ENCODE results near the gene VPS41. TPM values are rescaled to one million over a fixed set of nuclear protein-coding genes. Genes with fewer than 3 reads are reported as not detected.

The VPS41 gene
- polyA plus RNA-seq, 3 donors: 10.6 to 14.6 (median 11.8) TPM

DNA sequence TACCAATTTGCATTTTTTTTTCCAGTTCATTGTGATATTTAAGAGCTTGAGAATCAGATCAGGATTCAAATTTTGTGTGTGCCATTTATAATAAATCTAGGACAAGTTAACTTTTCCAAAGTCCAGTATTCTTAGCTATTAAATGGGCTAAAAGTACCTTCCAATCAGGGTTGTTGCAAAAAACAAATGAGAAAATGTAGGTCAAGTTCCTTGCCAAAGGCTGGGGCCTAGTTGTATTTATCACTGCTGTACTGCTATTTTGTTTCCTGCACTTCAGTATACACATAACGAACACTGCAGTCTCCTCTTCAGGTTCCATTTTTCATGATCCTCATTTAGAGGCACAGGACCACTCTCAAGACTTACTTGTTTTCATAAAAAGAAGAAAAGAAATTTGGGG lies 7.4 kb upstream of the VPS41 start:
- 77 to 83% (median 83%) methylated on average over 1 of the region's 1 CpG for WGBS, 3 donors

DNA sequence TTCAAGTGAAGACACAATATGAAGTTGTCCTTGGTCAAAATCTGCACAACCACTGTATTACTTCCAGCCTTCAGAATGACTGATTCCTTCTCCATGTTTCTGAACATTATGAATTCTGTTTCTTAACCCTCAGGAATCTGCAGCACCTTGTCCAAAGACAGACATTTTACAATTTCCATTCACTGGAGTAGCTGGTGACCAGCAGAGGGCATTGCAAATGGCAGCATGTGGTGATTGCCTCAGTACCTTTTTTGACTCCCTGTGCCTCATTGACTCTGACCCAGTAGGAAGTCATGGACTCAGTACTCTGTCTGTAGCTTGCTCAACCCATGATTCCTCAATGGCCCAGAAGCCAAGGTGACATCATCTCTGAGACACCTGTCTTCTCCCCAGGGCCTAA lies 879 bp upstream of the VPS41 start:
- H3K27ac ChIP-seq (ENCODE audit: low read depth, low read length): no peak overlapping the region

More for the DNA sequence above, 7.4 kb upstream of the VPS41 start:
- no peak overlapping the region for H3K27ac ChIP-seq (ENCODE audit: low read depth, low read length)

DNA sequence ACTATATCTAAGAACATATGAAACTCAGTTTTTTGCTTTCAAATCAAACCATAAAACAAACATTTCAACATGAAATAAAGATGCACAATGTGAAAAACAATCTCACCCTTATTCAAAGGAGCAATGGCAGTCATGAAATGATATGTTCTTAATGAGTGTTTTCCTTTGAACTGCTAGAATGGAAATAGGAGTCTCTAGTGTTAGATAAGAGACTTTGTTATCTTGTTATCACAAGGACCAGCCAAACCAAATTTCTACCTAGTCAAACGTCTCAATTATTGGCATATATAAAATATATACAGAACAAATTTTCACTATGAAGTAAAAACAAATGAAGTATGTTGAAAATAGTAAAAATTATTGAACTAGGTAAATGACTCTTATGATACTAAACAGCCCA lies 1.2 kb downstream of the VPS41 start:
- H3K27ac ChIP-seq (ENCODE audit: low read depth, low read length): no peak overlapping the region
- 19 to 36% (median 28%) methylated on average over 1 of the region's 1 CpG for WGBS, 3 donors

DNA sequence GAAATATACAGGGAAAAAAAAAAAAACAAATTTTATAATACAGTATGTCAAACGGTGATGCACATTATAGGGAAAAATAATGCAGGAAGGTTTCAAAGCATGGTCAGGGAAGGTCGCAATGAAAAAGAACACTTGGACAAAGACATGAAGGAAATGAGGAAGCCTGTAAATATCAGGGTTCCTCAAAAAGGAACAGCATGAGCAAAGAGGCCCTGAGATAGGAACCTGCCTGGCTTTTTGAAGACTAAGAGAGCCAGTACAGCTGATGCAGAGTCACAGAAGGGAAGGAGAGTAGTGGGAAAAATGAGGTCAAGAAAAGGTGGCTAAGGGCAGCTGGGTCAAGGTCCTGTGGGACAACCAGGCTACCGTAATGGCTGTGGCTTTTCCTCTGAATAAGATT lies 1.9 kb downstream of the VPS41 start:
- 67 to 78% (median 74%) methylated on average over 3 of the region's 3 CpGs for WGBS, 3 donors
- no peak overlapping the region for H3K27ac ChIP-seq (ENCODE audit: low read depth, low read length)

DNA sequence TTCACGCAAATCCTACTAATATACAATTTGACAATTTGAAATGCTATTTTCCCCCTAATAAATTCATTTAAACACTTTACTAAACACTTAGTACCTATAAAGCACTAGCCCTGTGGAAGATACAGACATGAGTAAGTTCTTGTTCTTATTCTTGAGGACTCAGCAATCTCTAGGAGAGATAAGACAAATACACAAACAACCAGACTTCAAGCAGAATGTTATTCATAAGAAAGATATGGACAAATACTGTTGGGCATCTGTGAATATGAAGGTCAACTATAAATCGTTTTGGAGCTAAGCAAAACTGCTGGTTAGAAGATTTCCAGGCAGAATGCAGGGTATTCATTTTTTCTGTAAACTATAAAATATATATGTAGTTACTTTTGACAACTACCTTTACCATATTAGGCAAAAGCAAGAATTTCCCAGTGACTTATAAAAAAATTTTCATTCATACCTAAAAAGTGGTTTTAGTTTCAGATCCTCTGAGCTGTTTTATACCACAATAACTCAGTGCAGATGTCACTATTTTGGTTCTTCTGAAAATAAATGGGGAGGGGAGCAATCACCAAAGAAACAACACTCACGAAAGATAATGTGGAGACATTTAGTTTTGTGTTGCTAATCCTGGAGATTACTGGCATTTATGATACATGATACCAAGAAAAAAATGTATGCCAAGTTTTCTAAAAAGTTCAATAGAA lies 3.8 kb downstream of the VPS41 start:
- 74 to 90% (median 82%) methylated on average over 3 of the region's 3 CpGs for WGBS, 3 donors
- no peak overlapping the region for H3K27ac ChIP-seq (ENCODE audit: low read depth, low read length)

DNA sequence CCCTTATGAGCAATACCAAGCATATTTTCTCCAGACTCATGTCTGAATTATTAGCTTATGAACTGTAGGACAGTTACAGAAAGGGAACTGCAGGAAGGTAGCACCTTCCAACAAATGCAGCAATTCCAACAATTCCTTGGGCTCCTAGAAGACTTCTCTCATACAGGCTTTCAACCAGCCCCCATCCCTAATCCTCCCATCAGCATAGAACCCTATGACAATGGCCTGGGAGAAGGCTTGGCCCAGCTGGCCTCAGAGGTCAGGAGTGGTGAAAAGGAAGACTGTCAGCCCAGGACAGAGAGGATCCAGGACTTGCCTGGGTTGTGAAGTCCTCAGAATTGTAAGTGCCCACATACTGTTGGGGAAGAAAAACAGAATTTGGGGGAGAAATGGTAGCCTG lies 5.9 kb downstream of the VPS41 start:
- no peak overlapping the region for H3K27ac ChIP-seq (ENCODE audit: low read depth, low read length)

DNA sequence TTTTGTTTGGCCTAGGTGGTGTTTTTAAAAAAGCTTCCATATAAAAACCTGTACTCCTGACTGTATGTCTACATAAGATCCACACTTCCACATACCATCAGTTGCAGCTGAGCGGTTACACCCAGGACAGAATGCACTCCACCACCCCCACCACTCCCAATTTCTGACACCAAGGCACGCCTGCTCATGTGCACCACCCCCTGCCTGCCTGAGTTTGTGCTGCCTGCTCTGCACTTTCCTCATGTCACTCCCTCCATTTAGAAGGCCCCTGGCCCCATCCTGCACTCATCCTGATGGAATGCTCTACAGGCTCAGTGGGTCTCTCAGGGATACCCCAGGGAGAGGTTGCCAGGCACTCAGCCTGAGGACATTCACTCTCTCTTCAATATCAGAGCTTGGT lies 6.5 kb downstream of the VPS41 start:
- WGBS, 3 donors: 93 to 98% (median 96%) methylated on average over 2 of the region's 2 CpGs

DNA sequence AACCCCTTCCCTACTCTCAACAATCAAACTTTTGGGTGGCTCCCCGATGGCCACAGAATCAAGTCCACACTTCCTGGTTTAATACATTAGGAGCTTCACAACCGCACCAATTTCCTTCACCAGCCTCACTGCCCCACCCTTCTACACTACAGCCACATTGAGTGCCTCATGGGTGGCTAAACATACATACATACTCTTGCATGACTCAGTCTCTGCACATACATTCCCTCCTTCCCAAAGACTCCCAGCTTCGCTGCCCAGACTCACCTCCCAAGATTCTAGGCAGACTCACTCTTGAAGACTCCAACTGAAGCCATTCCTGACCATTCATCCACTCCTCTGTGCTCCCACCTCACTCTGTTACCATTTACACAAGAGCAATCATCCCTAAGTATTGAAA lies 15.9 kb downstream of the VPS41 start:
- H3K27ac ChIP-seq (ENCODE audit: low read depth, low read length): no peak overlapping the region
- WGBS, 3 donors: 88 to 97% (median 96%) methylated on average over 3 of the region's 3 CpGs

More for the DNA sequence above, 6.5 kb downstream of the VPS41 start:
- H3K27ac ChIP-seq (ENCODE audit: low read depth, low read length): no peak overlapping the region

DNA sequence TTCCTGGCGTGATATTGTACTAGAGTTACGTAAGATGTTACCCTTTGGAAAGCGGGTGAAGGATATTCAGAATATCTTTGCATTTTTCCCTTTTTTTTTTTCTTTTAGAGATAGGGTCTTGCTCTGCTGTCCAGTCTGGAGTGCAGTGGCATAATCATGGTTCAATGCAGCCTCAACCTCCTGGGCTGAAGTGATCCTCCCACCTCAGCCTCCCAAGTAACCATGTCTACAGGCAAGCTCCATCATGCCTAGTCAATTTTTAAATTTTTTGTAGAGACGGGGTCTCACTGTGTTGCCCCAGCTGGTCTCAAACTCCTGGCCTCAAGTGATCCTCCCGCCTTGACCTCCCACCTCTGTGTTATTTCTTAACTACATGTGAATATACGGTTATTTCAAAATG lies 18.4 kb downstream of the VPS41 start:
- WGBS, 3 donors: 80 to 82% (median 82%) methylated on average over 6 of the region's 6 CpGs
- no peak overlapping the region for H3K27ac ChIP-seq (ENCODE audit: low read depth, low read length)

DNA sequence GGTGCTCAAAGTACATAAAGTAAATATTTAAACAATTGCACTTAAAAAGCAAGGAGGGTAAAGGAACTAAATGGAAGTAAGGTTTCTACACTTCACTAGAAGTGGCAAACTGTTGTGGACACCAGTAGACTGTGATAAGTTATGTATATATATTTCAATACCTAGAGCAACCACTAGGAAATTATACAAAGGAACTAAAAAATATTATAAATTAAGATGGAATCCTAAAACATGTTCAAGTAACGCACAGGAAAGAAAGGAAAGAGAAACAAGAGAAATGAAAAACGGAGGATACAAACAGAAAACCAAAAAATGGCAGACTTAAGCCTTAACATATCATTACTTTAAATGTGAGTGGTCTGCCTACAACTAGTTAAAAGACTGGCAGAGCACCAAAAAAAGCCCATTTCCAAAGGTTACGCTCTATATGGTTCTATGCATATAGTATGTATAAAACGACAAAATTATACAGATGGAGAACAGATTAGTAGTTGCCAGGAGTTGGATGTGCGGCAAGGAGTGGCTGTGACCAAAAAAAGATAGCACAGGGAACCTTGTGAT lies 19.0 kb downstream of the VPS41 start:
- 95 to 98% (median 97%) methylated on average over 5 of the region's 5 CpGs for WGBS, 3 donors
- H3K27ac ChIP-seq (ENCODE audit: low read depth, low read length): no peak overlapping the region

DNA sequence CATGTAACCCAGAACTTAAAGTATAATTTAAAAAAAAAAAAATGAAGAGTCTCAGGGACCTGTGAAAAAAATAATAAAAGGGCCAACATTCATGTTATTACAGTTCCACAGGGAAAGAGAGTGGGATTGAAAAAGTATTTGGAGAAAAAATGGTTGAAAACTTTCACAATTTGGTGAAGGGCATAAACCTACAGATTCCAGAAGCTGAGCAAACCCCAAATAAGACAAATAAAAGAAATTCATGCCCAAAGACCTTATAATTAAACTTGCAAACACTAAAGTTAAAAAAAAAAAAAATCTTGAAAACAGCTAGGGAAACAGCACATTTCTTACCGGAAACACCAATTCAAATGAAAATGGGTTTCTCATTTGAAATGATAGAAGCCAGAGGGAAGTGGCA lies 19.9 kb downstream of the VPS41 start:
- H3K27ac ChIP-seq (ENCODE audit: low read depth, low read length): no peak overlapping the region
- 88 to 100% (median 94%) methylated on average over 1 of the region's 1 CpG for WGBS, 3 donors

DNA sequence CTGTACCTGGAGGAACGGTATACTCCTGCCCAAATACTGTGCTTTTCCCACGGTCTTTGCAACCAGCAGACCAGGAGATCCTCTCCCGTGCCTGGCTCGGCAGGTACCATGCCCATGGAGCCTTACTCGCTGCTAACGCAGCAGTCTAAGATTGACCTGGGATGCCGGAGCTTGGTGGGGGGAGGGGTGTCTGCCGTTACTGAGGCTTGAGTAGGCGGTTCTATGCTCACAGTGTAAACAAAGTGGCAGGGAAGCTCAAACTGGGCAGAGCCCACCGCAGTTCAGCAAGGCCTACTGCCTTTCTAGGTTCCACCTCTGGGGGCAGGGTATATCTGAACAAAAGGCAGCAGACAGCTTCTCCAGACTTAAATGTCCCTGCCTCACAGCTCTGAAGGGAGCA lies 22.7 kb downstream of the VPS41 start:
- WGBS, 3 donors: 93 to 97% (median 94%) methylated on average over 10 of the region's 10 CpGs
- no peak overlapping the region for H3K27ac ChIP-seq (ENCODE audit: low read depth, low read length)

DNA sequence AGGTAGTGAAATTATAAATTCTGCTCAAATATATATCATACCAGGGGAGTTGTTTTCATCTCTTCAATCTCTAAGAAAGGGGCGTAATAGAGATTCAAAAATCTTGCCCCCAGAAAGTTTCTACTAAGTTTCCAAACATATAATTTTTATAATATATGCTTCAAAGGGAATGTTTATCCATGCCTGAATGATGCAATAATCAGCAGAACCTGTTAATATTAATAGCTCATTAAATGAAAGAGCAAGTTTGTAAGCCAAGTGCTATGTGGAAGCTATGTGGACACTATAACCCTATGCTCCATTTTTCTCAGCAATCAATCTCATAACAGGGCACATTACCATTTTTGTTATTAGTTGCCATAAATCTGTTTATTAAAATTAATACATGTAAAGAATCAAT lies 25.3 kb downstream of the VPS41 start:
- WGBS, 3 donors: 97 to 100% (median 97%) methylated on average over 1 of the region's 1 CpG
- H3K27ac ChIP-seq (ENCODE audit: low read depth, low read length): no peak overlapping the region

DNA sequence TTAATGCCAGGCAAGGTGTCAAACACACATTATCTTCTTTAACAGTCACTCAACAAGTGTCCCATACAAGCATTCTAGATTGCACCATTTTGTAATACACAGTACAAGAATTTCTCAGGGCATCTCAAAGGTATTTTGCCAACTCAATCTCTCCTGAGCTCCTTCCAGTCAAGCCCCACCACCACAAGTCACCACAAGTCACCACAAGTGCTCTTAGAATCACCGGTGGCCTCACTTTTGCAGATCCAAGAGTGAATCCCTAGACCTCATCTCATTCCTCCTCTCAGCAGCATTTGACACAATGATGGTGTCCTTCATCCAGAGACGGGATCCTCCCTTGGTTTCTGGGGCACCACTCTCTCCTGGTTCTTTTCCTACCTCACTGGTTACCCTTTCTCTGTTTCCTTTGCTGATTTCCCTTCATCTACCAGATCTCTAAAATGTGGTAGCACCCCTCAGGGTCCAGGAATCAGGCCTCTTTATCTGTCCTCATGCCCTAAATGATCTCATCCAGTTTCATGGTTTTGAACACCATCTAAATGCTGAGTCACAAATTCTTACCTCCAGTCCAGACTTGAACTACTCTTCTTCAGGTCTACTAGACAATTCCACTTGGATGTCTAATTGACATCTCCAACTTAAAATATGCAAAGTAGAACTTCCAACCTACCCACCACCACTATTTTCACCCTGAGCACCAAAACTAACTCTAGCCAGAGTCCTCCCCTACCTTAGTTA lies 26.9 kb downstream of the VPS41 start:
- no peak overlapping the region for H3K27ac ChIP-seq (ENCODE audit: low read depth, low read length)
- WGBS, 3 donors: 48 to 97% (median 73%) methylated on average over 2 of the region's 2 CpGs

DNA sequence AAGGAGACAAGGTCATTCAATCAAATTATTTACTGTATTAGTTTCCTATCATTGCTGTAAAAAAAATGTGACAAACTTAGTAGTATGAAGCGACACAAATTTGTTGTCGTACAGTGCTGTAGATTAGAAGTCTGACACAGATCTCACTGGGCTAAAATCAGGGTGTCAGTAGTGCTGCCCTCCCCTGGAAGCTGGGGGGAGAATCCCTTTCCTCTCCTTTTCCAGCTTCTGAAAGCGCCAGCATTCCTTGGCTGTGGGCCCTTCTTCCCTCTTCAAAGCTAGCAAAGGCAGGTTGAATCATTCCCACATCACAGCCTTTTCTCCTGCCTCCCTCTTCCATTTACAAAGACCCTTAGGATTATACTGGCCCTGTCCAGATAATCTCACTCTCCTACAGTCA lies 28.0 kb downstream of the VPS41 start:
- 94 to 96% (median 96%) methylated on average over 3 of the region's 3 CpGs for WGBS, 3 donors
- H3K27ac ChIP-seq (ENCODE audit: low read depth, low read length): no peak overlapping the region

DNA sequence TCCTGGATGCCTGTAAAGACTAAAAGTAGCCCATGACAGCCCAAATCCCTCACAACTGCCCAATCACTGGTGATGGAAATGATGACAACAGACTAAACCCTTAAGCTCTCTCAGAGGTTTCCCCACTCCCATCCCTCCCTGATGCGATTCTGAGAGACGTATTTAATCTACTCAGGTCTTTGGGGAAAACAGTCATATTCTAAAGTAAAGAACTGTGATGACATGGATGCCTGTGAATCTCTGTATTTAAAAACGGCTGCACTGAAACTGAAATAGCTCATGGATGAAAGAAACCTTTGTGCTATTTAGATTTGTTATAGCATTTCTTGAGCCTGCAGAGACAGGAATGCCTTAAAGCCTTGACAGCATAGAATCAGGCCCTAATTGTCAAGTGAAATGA lies 28.5 kb downstream of the VPS41 start:
- no peak overlapping the region for H3K27ac ChIP-seq (ENCODE audit: low read depth, low read length)
- WGBS, 3 donors: 80 to 88% (median 82%) methylated on average over 3 of the region's 3 CpGs

DNA sequence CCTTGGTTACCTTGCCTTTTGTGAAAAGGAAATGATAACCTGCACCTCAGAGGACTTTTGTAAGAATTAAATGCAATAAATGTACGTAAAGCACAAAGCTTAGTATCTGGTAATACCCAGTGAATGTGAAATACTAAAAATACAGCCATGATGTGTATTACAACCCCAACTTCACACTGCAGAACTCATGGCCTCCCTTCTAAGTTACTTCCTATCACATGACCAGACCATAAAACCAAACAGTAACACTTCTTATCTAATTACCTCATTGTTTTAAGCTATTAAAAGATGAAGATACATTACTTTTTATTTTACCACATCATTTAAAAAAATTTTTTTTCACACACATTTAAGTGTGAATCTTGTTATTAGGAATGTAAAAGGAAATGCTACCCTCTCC lies 29.0 kb downstream of the VPS41 start:
- WGBS, 3 donors: 93 to 98% (median 98%) methylated on average over 1 of the region's 1 CpG
- H3K27ac ChIP-seq (ENCODE audit: low read depth, low read length): no peak overlapping the region

DNA sequence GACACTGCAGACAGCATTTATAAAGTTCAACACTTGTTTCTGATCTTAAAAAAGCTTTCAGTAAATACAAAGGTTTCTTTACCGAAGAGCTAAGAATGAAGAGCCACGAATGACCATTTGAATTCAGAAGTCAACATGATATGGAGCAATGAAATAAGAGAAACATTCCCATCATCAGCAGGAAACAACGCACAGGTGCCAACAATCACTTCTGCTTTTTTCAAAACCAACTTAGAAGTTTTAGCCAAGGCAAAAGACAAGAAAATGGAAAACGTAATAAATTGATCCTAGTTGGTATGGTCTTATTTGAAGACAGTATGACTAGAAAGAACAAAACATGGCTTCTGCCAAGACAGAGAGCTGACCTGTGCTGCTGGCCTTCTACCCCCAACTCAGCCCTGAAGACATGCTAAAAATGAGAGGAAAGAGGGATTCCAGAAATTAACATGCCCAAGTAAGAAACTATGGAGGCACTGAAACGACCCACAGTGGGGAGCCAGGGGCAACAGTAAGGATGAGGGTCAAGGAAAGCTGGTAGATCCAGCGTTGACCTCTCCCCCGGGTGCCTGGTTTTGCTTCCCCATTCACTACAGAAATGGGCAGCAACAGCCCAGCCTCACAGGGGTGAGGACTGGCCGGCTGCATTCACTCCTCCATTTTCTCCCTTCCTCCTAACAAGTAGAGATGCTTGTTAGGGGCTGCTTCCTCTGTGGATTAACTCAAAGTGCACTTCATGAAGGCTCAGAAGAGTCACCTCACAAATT lies 30.1 kb downstream of the VPS41 start:
- WGBS, 3 donors: 71 to 88% (median 80%) methylated on average over 8 of the region's 8 CpGs
- no peak overlapping the region for H3K27ac ChIP-seq (ENCODE audit: low read depth, low read length)

DNA sequence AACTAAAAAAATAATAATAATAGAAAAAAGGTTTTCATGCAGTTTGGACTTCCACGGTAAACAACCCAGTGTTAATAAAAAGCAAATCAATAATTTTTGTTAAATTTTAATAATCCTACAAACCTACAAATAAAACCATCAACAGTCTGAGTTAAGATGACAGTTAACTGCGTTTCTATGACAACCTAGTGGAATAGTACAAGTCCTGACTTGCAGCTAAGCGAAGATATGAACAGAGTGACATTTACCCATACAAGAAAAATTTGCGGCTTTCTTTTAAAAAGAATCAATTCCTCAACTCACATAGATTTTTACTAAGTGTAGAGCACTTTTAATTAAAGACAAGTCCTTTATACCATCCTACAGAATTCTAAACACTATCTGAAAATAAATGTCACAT lies 35.6 kb downstream of the VPS41 start:
- H3K27ac ChIP-seq (ENCODE audit: low read depth, low read length): no peak overlapping the region
- 55 to 96% (median 95%) methylated on average over 4 of the region's 4 CpGs for WGBS, 3 donors

All from adipose tissue (tissue), 3 donors.